Measurements from ENCODE around the gene AFAP1L2. TPM values are rescaled to one million over a fixed set of nuclear protein-coding genes. Genes with fewer than 3 reads are reported as not detected.

Gene AFAP1L2
- total RNA-seq, 3 donors from 2014 or later: 6.7 to 23.4 (median 11.6) TPM

GRCh38 chr10:114396464-114396863 is 7.8 kb downstream of the AFAP1L2 start:
- intact Hi-C loops (cut with DNase I, micrococcal nuclease): no loop called here
- H3K4me1 ChIP-seq (ENCODE audit: low read depth): peaks cover 3% of the 10 kb centered on the region
- H3K36me3 ChIP-seq (ENCODE audit: low read depth): no peaks in the 10 kb centered on the region
- DNase-seq (no peak), ATAC-seq (no peak)
- H3K9me3 ChIP-seq: no peaks in the 10 kb centered on the region
- no peak overlapping the region for H3K4me3 ChIP-seq
- no peak for TF ChIP-seq CTCF (IDR thresholded peaks at IDR 0.05)

- Histone ChIP-seq H3K4me1 (ENCODE audit: low read depth) (peaks cover 3% of the 10 kb centered on the region), H3K4me3 (no peak overlapping the region), H3K9me3 (no peaks in the 10 kb centered on the region), H3K36me3 (ENCODE audit: low read depth) (no peaks in the 10 kb centered on the region)
- no peak for ATAC-seq
- no peak for TF ChIP-seq CTCF (IDR thresholded peaks at IDR 0.05)
- intact Hi-C loops (cut with DNase I, micrococcal nuclease): no loop called here
- DNase-seq: no peak
Measured at GRCh38 chr10:114395366-114396022, 8.8 kb downstream of the AFAP1L2 start.

GRCh38 chr10:114394531-114394930 is 9.8 kb downstream of the AFAP1L2 start:
- no peaks in the 10 kb centered on the region for H3K9me3 ChIP-seq
- ATAC-seq (no peak), DNase-seq (no peak)
- peaks cover 3% of the 10 kb centered on the region for H3K4me1 ChIP-seq (ENCODE audit: low read depth)
- no peaks in the 10 kb centered on the region for H3K36me3 ChIP-seq (ENCODE audit: low read depth)
- intact Hi-C loops (cut with DNase I, micrococcal nuclease): no loop called here
- no peak for TF ChIP-seq CTCF (IDR thresholded peaks at IDR 0.05)
- no peak overlapping the region for H3K4me3 ChIP-seq

- no peak for DNase-seq
Measured at GRCh38 chr10:114393886-114394285, 10.4 kb downstream of the AFAP1L2 start.

GRCh38 chr10:114393482-114393881 is 10.8 kb downstream of the AFAP1L2 start:
- TF ChIP-seq CTCF (IDR thresholded peaks at IDR 0.05): no peak
- DNase-seq: no peak
- intact Hi-C loops (cut with DNase I, micrococcal nuclease): no loop called here
- H3K4me1 ChIP-seq (ENCODE audit: low read depth): no peaks in the 10 kb centered on the region
- no peaks in the 10 kb centered on the region for H3K36me3 ChIP-seq (ENCODE audit: low read depth)
- no peak overlapping the region for H3K4me3 ChIP-seq
- no peaks in the 10 kb centered on the region for H3K9me3 ChIP-seq
- ATAC-seq: no peak

More at GRCh38 chr10:114393886-114394285, 10.4 kb downstream of the AFAP1L2 start:
- H3K36me3 ChIP-seq (ENCODE audit: low read depth): no peaks in the 10 kb centered on the region
- H3K4me1 ChIP-seq (ENCODE audit: low read depth): no peaks in the 10 kb centered on the region
- no peak overlapping the region for H3K4me3 ChIP-seq
- intact Hi-C loops (cut with DNase I, micrococcal nuclease): no loop called here
- no peak for ATAC-seq
- no peaks in the 10 kb centered on the region for H3K9me3 ChIP-seq
- no peak for TF ChIP-seq CTCF (IDR thresholded peaks at IDR 0.05)
